Keratinocyte (primary cell): ENCODE measurements around the gene DGKI. TPM values are rescaled to one million over a fixed set of nuclear protein-coding genes. Genes with fewer than 3 reads are reported as not detected.

Experiments used
- DNase-seq: peaks from one replicate; pipeline ENCODE4 v3.0.0-alpha.2; 2011; ENCODE audit warnings: low read depth, missing footprints, low spot score
- FAIRE-seq: peaks from 2 replicates; lab custom pipeline; 2011; peaks lifted over from hg19 to GRCh38; lab: Jason Lieb, UNC
- H2AFZ ChIP-seq: 2 replicates; pipeline ENCODE4 v1.6.0; 2012; ENCODE audit warnings: low read length, control low read depth, inconsistent platforms; ENCODE audit not compliant: control insufficient read depth
- H3K27ac ChIP-seq: 2 replicates; pipeline ENCODE4 v1.5.1; 2011; ENCODE audit warnings: low read length; ENCODE audit not compliant: control insufficient read depth, insufficient read depth
- H3K27me3 ChIP-seq: 3 replicates; pipeline ENCODE4 v1.6.0; 2011; ENCODE audit warnings: low read length; ENCODE audit not compliant: control insufficient read depth, insufficient read depth; ENCODE audit errors: extremely low read depth
- H3K36me3 ChIP-seq, 2 experiments: 2 replicates in 1 of 2; 3 replicates in 1 of 2; pipeline ENCODE4 v1.5.1; 2011; ENCODE audit warnings: low read length in 2 of 2, mild to moderate bottlenecking in 1 of 2; ENCODE audit not compliant: control insufficient read depth in 2 of 2, insufficient read depth in 2 of 2; ENCODE audit errors: extremely low read depth in 1 of 2
- H3K4me1 ChIP-seq: 3 replicates; pipeline ENCODE4 v1.5.1; 2011; ENCODE audit warnings: low read length; ENCODE audit not compliant: control insufficient read depth, insufficient read depth; ENCODE audit errors: extremely low read depth
- H3K4me2 ChIP-seq: 3 replicates; pipeline ENCODE4 v1.6.0; 2011; ENCODE audit warnings: low read depth, low read length; ENCODE audit not compliant: control insufficient read depth, insufficient read depth; ENCODE audit errors: extremely low read depth
- H3K4me3 ChIP-seq, 3 experiments: fragments of 200-600 bp in 1 of 3; sonication (generic) in 1 of 3; 2 replicates in 2 of 3; 3 replicates in 1 of 3; pipeline ENCODE4 v1.5.1; 2011 to 2016; ENCODE audit warnings: low read length in 3 of 3, mild to moderate bottlenecking in 3 of 3, control low read depth in 2 of 3, inconsistent platforms in 1 of 3, low read depth in 1 of 3, mixed read lengths in 1 of 3, mixed run types in 1 of 3, moderate library complexity in 1 of 3; ENCODE audit not compliant: control insufficient read depth in 2 of 3, insufficient read depth in 2 of 3; ENCODE audit errors: extremely low read depth in 1 of 3
- H3K79me2 ChIP-seq: 2 replicates; pipeline ENCODE4 v1.6.0; 2012; ENCODE audit warnings: low read length; ENCODE audit not compliant: control insufficient read depth, insufficient read depth
- H3K9ac ChIP-seq: 3 replicates; pipeline ENCODE4 v1.6.0; 2011; ENCODE audit warnings: low read length; ENCODE audit not compliant: control insufficient read depth, insufficient read depth; ENCODE audit errors: extremely low read depth
- H3K9me1 ChIP-seq: 3 replicates; pipeline ENCODE4 v1.6.0; 2011; ENCODE audit warnings: low read length; ENCODE audit not compliant: control insufficient read depth, insufficient read depth; ENCODE audit errors: extremely low read depth
- H3K9me3 ChIP-seq: 2 replicates; pipeline ENCODE4 v1.5.1; 2012; ENCODE audit warnings: low read depth, low read length; ENCODE audit not compliant: control insufficient read depth
- H4K20me1 ChIP-seq: 3 replicates; pipeline ENCODE4 v1.6.0; 2011; ENCODE audit warnings: low read length; ENCODE audit not compliant: control insufficient read depth, insufficient read depth; ENCODE audit errors: extremely low read depth
- CTCF ChIP-seq, 3 experiments: IDR thresholded peaks in 1 of 3; conservative IDR thresholded peaks in 1 of 3; optimal IDR thresholded peaks in 1 of 3; 2 replicates in 2 of 3; 3 replicates in 1 of 3; pipeline versions ENCODE3 to v1.5.1; 2011; ENCODE audit warnings: low read length in 3 of 3, mild to moderate bottlenecking in 3 of 3, moderate library complexity in 2 of 3, control low read depth in 1 of 3, inconsistent platforms in 1 of 3; ENCODE audit not compliant: insufficient read depth in 2 of 3; ENCODE audit errors: extremely low read depth in 1 of 3
- EZH2 ChIP-seq: IDR thresholded peaks from one replicate; pipeline ENCODE4 v1.6.1; 2012; ENCODE audit warnings: inconsistent platforms, mild to moderate bottlenecking, low read length, moderate library complexity
- dilution Hi-C: fragments of 300-500 bp; cut with MboI; formaldehyde crosslinking; loops from one replicate; pipeline ENCODE4 v1.7.0; 2020; ENCODE audit warnings: low sequenced_read_pairs; ENCODE audit not compliant: extremely low pct_ligation_motif_present
- polyA plus RNA-seq, 5 experiments: library from polyadenylated mRNA; depleted of rRNA in 3 of 5; stranded (reverse) in 3 of 5; stranded (forward) in 1 of 5; unstranded in 1 of 5; fragments of >200 nt; gene quantifications; 1 replicate in 1 of 5; 2 replicates in 3 of 5; 3 replicates in 1 of 5; pipeline versions ENCODE4 v1.2.1 to v1.2.3, GENCODE V29; 2011 to 2012; ENCODE audit warnings: missing spikeins in 2 of 5, low read depth in 1 of 5, low replicate concordance in 1 of 5

The DGKI gene
- polyA plus RNA-seq, 1 donor (not counting 4 experiments of a cell fraction or from before 2014, with no cell fraction given) = 0.14 TPM

- Histone ChIP-seq H4K20me1 (no peaks in the 10 kb centered on the region), H3K36me3 (no peaks in the 10 kb centered on the region), H3K4me3 (no peak overlapping the region), H2AFZ (no peak overlapping the region), H3K9me3 (no peaks in the 10 kb centered on the region), H3K79me2 (no peaks in the 10 kb centered on the region), H3K9me1 (no peaks in the 10 kb centered on the region), H3K27me3 (no peaks in the 10 kb centered on the region), H3K27ac (no peak overlapping the region), H3K4me2 (no peak overlapping the region), H3K4me1 (no peaks in the 10 kb centered on the region), H3K9ac (no peak overlapping the region)
- FAIRE-seq (no peak), DNase-seq (no peak)
- TF ChIP-seq EZH2 (no peak), CTCF (optimal IDR thresholded peaks at IDR 0.05 in 1 of 3, IDR thresholded peaks at IDR 0.05 in 1 of 3, conservative IDR thresholded peaks at IDR 0.05 in 1 of 3; ENCODE audit: extremely low read depth in 1 of 3, insufficient read depth in 2 of 3, low read length in 3 of 3) (no peak)
- dilution Hi-C loops = no loop called here
These were observed 41.9 kb downstream of the DGKI start for GRCh38 chr7:137804836-137805235.

- Histone ChIP-seq H4K20me1 (no peaks in the 10 kb centered on the region), H3K27ac (no peak overlapping the region), H3K4me3 (no peak overlapping the region), H3K4me2 (no peak overlapping the region), H3K36me3 (no peaks in the 10 kb centered on the region), H2AFZ (no peak overlapping the region), H3K9me1 (no peaks in the 10 kb centered on the region), H3K27me3 (no peaks in the 10 kb centered on the region), H3K4me1 (no peaks in the 10 kb centered on the region), H3K9ac (no peak overlapping the region), H3K9me3 (no peaks in the 10 kb centered on the region), H3K79me2 (no peaks in the 10 kb centered on the region)
- TF ChIP-seq CTCF (optimal IDR thresholded peaks at IDR 0.05 in 1 of 3, IDR thresholded peaks at IDR 0.05 in 1 of 3, conservative IDR thresholded peaks at IDR 0.05 in 1 of 3; ENCODE audit: extremely low read depth in 1 of 3, insufficient read depth in 2 of 3, low read length in 3 of 3) (no peak), EZH2 (no peak)
- DNase-seq (no peak), FAIRE-seq (no peak)
- dilution Hi-C loops = no loop called here
These were observed 45.3 kb downstream of the DGKI start for GRCh38 chr7:137801491-137801890.
